Measurements from ENCODE around the gene STK11IP.

STK11IP gene

GRCh38 chr2:219656526-219656925 lies 58.9 kb downstream of the STK11IP start:
- DNase-seq (ENCODE audit: low read depth in 2 of 2), result no peak

GRCh38 chr2:219658196-219658846 lies 60.7 kb downstream of the STK11IP start:
- DNase-seq (ENCODE audit: low read depth in 2 of 2), result no peak

- no peak for DNase-seq (ENCODE audit: low read depth in 2 of 2)
These were observed 61.2 kb downstream of the STK11IP start for GRCh38 chr2:219658874-219659273.

- DNase-seq (ENCODE audit: low read depth in 2 of 2), result no peak
These were observed 63.7 kb downstream of the STK11IP start for GRCh38 chr2:219661197-219661954.

- DNase-seq (ENCODE audit: low read depth in 2 of 2), result no peak
These were observed 64.3 kb downstream of the STK11IP start for GRCh38 chr2:219661955-219662395.

- DNase-seq (ENCODE audit: low read depth in 2 of 2), result no peak
These were observed 64.9 kb downstream of the STK11IP start for GRCh38 chr2:219662566-219662965.

GRCh38 chr2:219663116-219663762 lies 65.6 kb downstream of the STK11IP start:
- DNase-seq (ENCODE audit: low read depth in 2 of 2), result no peak

GRCh38 chr2:219664041-219664440 lies 66.4 kb downstream of the STK11IP start:
- no peak for DNase-seq (ENCODE audit: low read depth in 2 of 2)

GRCh38 chr2:219664944-219665343 lies 67.3 kb downstream of the STK11IP start:
- DNase-seq (ENCODE audit: low read depth in 2 of 2), result no peak

GRCh38 chr2:219665926-219666325 lies 68.3 kb downstream of the STK11IP start:
- no peak for DNase-seq (ENCODE audit: low read depth in 2 of 2)

Measured in stimulated activated CD8-positive, alpha-beta memory T cell treated with anti-CD3 and anti-CD28 coated beads, Interleukin-2, amount 100 ng/mL, for 1 hour (primary cell).